A673 (cell line): Measurements from ENCODE around the gene CYP2A6.

ENCODE experiments used
- EZH2 ChIP-seq: fragments of 200-600 bp; sonication (generic); IDR thresholded peaks from 2 replicates; pipeline ENCODE4 v1.6.1; 2017; ENCODE audit warnings: borderline replicate concordance, low read depth, mild to moderate bottlenecking, mixed read lengths, antibody characterized with exemption, low read length; ENCODE audit not compliant: poor library complexity, severe bottlenecking
- TF ChIP-seq, protein P1 (sequence below): fragments of 300-800, 200-600 bp; sonication (generic); conservative IDR thresholded peaks from 2 replicates; pipeline ENCODE4 v1.5.1; 2017; ENCODE audit warnings: low read depth, mild to moderate bottlenecking, antibody characterized with exemption, low read length, moderate library complexity, mixed read lengths

DNA sequence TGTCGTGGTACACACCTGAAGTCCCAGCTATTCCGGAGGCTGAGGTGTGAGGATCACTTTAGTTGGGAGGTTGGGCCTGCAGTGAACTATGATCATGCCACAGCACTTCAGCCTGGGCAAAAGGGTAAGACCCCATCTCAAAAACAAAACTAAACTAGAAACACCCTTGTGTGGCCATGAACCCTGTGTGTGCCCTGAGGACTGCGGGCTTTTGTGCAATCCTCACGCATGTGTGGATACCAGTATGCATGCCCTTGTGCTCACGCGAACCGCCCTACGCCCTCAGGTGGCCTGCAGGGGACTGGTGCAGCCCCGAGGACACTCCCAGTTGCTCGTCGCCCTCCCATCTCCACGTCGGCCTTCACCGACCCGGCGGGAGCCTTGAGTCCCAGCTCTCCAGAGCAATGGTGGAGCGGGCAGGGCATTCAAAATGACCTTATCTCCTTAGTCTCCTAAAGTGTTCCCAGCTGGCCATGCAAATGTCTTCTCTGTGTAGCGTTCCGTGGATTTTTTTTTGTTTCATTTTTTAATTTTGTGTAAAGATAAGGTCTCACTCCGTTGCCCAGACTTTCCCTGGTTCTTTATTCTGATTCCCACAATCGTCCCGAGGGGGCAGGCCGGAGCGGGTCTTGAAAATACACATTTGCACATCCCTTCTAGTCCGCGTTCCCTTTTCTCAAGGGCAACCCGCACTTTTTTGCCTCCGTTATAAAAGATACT, 52.1 kb downstream of the CYP2A6 start:
- TF ChIP-seq, protein P1, sequence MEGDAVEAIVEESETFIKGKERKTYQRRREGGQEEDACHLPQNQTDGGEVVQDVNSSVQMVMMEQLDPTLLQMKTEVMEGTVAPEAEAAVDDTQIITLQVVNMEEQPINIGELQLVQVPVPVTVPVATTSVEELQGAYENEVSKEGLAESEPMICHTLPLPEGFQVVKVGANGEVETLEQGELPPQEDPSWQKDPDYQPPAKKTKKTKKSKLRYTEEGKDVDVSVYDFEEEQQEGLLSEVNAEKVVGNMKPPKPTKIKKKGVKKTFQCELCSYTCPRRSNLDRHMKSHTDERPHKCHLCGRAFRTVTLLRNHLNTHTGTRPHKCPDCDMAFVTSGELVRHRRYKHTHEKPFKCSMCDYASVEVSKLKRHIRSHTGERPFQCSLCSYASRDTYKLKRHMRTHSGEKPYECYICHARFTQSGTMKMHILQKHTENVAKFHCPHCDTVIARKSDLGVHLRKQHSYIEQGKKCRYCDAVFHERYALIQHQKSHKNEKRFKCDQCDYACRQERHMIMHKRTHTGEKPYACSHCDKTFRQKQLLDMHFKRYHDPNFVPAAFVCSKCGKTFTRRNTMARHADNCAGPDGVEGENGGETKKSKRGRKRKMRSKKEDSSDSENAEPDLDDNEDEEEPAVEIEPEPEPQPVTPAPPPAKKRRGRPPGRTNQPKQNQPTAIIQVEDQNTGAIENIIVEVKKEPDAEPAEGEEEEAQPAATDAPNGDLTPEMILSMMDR: peak; percentile 57
- TF ChIP-seq EZH2: no peak
